Stimulated activated CD4-positive, alpha-beta T cell treated with anti-CD3 and anti-CD28 coated beads, Interleukin-1b, Interleukin-23, amount 100 ng/mL, for 4 hours (primary cell): ENCODE measurements around the gene PTPRU.

Experiments used
- DNase-seq, 2 donors: peaks; one replicate each; pipeline ENCODE4 v3.0.0-alpha.2; 2020; ENCODE audit warnings: low read depth in 2 of 2

PTPRU gene

DNA sequence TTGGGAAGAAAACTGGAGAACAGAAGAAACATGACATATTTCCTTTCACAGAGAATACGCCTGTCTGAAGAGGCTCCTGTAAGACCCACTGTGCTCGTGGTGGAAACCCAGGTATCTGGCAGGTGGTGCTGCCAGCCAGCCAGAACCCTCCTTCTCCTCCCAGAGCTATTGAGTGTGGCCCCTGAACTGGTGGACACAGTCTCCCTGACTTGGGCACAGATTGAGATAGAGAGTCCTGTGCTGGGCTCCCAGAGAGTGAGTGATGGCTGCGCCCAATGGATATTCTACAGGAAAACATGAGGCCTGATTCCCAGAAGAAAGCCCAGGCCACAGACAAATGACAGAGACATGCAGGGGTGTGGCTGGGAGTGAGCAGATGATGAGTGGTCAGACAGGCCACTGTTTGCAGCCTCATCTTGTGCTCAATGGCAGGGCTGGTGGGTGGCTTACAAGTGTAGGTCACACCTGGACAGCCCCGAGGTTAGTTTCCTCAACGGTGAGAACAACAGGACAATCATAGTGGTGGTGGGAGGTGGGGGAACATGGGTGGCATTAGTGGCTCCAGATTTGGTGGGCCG lies 127.9 kb downstream of the PTPRU start:
- no peak for DNase-seq

DNA sequence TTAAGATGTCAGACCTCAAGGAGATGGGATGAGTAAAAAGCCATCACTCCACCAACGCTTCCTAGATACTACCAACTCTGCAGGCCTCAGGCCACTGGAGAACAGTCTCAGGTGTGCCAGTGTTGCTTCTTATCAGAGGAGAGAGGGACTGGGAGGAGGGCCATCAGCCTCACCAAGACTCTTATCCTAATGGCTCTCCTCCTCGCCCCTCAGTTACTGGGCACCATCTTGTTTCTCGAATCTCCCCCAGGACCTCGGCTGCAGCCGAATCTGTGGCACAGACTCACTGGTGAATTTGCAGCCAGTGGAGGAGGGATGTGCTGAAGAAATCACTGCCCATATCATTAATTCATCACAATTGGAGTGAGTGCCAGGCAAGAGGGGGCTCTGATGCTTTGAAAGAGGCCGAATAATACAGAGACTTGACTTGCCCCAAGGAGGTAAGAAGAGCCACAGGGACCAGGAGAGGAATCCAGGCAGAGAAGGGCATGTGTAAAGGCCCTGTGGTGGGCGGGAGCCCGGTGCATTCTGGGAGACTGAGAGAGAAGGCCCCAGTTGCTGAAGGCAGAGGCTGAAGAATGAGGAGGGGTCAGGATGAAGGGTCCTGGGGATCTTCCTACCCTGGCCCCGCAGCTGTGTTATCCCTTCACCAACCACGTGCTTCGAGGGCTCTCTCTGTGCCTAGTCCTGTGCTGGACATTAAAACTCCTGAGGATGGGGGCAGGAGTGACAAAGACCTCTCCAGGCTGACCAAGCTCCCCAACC lies 129.8 kb downstream of the PTPRU start:
- no peak for DNase-seq

DNA sequence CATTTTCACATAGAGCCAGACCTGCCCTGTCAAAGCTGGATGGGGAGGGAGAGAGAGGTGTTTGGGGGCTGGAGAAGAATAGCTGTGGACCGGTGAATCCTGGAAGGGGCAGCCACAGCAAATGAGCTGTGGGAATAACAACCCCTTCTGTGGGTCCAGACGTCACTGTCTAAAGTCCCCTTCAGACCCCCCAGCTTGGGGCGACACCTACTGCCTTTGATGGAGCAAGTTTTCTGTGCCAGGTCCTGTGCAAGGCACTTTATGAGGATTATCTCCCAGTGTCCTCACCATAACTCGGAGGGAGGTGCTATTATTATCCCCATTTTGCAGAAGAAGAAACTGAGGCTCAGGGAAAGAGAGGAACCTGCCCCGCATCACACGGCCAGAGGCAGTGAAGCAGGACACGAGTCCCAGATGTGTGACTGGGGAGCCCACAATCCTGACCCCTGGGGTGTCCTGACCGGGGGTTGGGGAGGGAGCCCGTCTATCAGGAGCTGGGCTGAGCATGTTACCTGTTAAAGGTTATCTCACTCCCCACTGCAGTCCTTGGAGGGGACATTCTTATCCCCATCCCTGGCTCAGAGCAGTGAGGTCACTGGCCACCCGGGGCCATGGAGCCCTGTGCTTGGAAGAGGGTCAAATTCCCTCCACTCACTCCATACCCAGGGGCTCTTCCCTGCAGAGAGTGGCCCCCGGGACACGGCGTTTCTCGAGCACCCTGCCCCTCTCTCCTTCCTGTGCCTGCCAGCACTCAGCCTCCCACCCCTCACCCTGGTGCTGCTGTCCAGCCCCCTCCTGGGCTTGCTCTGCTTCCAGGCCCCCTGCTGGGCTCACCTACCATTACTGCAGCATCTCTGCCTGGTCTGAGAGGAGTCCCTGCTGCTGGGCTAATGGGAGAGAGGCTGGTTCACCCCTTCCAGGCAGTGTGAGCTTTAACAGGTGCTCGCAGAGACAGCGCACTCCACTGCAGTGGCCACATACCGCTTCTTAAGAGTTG lies 132.9 kb downstream of the PTPRU start:
- no peak for DNase-seq

DNA sequence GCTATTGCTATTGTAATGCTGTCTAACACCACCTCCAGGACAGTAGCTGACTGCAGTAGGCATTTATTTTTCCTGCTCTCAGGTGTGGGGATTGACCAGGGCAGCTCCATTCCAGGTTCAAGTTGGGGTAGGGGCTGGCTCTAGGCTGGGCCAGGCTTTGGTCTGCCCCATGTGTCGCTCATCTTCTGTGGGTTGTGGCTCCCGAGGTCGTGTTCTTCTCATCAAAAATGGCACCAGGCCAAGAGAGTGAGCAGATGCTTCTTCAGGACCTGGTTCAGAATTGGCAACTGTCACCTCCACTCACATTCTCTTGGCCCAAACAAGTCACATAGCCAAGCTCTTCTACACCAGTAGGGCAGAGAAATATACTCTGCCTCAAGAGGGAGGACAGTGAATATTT lies 133.7 kb downstream of the PTPRU start:
- no peak for DNase-seq

DNA sequence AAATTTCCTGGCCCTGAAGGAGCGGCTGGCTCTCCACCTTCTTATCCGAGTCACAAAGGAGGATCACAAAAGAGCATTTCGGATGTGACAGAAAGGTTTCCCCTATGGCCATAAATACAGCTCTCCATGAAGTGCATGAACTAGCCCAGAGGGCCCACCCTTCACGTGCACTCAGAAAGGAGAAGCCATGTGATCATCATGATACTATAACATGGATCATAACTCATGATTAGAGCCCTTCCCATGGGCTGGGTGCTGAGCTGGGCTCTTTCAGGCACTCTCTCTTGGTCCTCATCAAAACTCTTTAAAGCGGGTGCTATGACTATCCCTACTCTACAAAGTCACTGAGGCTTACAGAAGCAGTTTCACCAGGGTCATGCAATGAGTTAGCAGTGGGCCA lies 135.0 kb downstream of the PTPRU start:
- DNase-seq: no peak

DNA sequence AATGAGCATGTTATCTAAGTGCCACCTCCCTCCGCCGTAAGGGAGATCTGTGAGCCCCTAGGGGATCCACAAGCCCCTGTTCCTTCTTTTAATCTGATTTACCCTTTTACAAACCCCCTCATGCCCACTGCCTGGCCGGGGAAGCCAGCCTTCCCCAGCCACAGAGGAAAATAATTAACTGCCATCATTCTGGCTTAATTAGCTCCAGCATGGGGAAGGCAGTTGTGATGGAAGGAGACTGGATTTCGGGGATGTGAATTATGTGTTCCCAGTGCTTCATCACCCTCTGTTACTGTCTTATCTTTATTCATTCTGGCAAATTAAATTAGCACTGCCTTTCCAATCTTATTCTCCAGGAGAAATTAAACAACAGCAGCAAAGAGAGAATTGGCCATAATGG lies 135.8 kb downstream of the PTPRU start:
- no peak for DNase-seq
